Neural progenitor cell (in vitro differentiated cells): ENCODE measurements around the gene PCDH9. TPM values are rescaled to one million over a fixed set of nuclear protein-coding genes. Genes with fewer than 3 reads are reported as not detected.

Experiments used
- DNase-seq: peaks from one replicate; pipeline ENCODE4 v3.0.0-alpha.2; 2016; ENCODE audit warnings: low spot score
- H2AFZ ChIP-seq: fragments of 200-600 bp; sonication (generic); replicated peaks from 2 replicates; pipeline ENCODE4 v1.6.1; 2016; ENCODE audit warnings: antibody characterized with exemption
- H3F3A ChIP-seq: fragments of 200-600 bp; sonication (generic); 2 replicates; pipeline ENCODE4 v1.6.1; 2016; ENCODE audit warnings: antibody characterized with exemption, low read depth
- H3K27ac ChIP-seq: fragments of 200-600 bp; sonication (generic); 2 replicates; pipeline ENCODE4 v1.5.1; 2016; ENCODE audit warnings: mild to moderate bottlenecking
- H3K27me3 ChIP-seq: fragments of 200-600 bp; sonication (generic); 2 replicates; pipeline ENCODE4 v1.6.1; 2016; ENCODE audit warnings: mild to moderate bottlenecking, moderate library complexity
- H3K36me3 ChIP-seq: fragments of 200-600 bp; sonication (generic); 2 replicates; pipeline ENCODE4 v1.5.1; 2016
- H3K4me1 ChIP-seq: fragments of 200-600 bp; sonication (generic); 2 replicates; pipeline ENCODE4 v1.6.1; 2016; ENCODE audit warnings: mixed run types
- H3K4me2 ChIP-seq: fragments of 200-600 bp; sonication (generic); 2 replicates; pipeline ENCODE4 v1.6.1; 2016
- H3K4me3 ChIP-seq: fragments of 200-600 bp; sonication (generic); 2 replicates; pipeline ENCODE4 v1.5.1; 2016
- H3K79me2 ChIP-seq: fragments of 200-600 bp; sonication (generic); 2 replicates; pipeline ENCODE4 v1.6.1; 2016; ENCODE audit warnings: low read depth
- H3K9ac ChIP-seq: fragments of 200-600 bp; sonication (generic); 2 replicates; pipeline ENCODE4 v1.6.1; 2016
- H3K9me3 ChIP-seq: fragments of 200-600 bp; sonication (generic); 2 replicates; pipeline ENCODE4 v1.5.1; 2016; ENCODE audit warnings: low read depth
- H4K20me1 ChIP-seq: fragments of 200-600 bp; sonication (generic); 2 replicates; pipeline ENCODE4 v1.6.1; 2016; ENCODE audit warnings: low read depth
- H3K27ac Mint-ChIP-seq: 3 replicates; pipeline ENCODE4 v1.8.0; 2021; ENCODE audit warnings: mixed read lengths
- H3K27me3 Mint-ChIP-seq: 2 replicates; pipeline ENCODE4 v1.8.0; 2022; ENCODE audit warnings: low read depth, mild to moderate bottlenecking, inconsistent platforms, moderate library complexity, mixed read lengths; ENCODE audit not compliant: insufficient read depth
- H3K36me3 Mint-ChIP-seq: 3 replicates; pipeline ENCODE4 v1.8.0; 2021; ENCODE audit warnings: mixed read lengths
- H3K4me1 Mint-ChIP-seq: 3 replicates; pipeline ENCODE4 v1.8.0; 2021; ENCODE audit warnings: mixed read lengths
- H3K4me3 Mint-ChIP-seq: 3 replicates; pipeline ENCODE4 v1.8.0; 2021; ENCODE audit warnings: mild to moderate bottlenecking, moderate library complexity, mixed read lengths
- H3K9me3 Mint-ChIP-seq: 3 replicates; pipeline ENCODE4 v1.8.0; 2020; ENCODE audit warnings: mixed read lengths
- EZH2 ChIP-seq: fragments of 200-600 bp; sonication (generic); IDR thresholded peaks from 2 replicates; pipeline ENCODE4 v1.6.1; 2017; ENCODE audit warnings: antibody characterized with exemption, mild to moderate bottlenecking, moderate library complexity
- EZH2phosphoT487 ChIP-seq: fragments of 200-600 bp; sonication (generic); IDR thresholded peaks from 2 replicates; pipeline ENCODE4 v1.6.1; 2017; ENCODE audit warnings: antibody characterized with exemption
- total RNA-seq: library from RNA; depleted of rRNA; stranded (reverse); fragments of >200 nt; gene quantifications from 2 replicates; pipeline ENCODE4 v1.2.3, GENCODE V29; 2015; ENCODE audit warnings: low replicate concordance
- TF ChIP-seq, protein P1 (sequence below): fragments of 200-600 bp; sonication (generic); IDR thresholded peaks from 2 replicates; pipeline ENCODE4 v1.5.1; 2017; ENCODE audit warnings: antibody characterized with exemption, mild to moderate bottlenecking

The PCDH9 gene
- total RNA-seq, 1 donor from 2014 or later, result 0.24 TPM

DNA sequence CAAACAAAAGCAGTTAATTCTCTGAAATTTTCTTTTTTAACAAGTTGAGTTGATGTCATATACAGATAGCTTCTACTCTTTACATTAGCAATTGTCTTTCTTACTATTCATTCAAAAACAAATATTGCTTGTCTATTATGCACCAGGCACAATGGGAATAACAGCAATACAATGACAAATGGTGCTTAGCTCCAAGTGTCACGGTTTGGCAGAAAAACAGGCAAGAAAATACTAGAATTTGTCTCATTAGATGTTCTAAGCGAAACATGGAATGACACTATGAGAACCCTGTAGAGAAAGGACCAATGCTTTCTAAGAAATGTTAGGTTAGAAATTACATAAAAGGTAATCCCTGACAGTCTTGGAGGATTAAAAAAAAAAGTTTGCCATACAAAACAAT lies 187.6 kb downstream of the PCDH9 start:
- H3K9ac ChIP-seq, result no peak overlapping the region
- Mint-ChIP-seq H3K9me3 (peaks cover 5% of the 10 kb centered on the region), H3K4me1 (peaks cover 6% of the 10 kb centered on the region), H3K27me3 (peaks cover 4% of the 10 kb centered on the region), H3K27ac (no peak overlapping the region), H3K36me3 (peaks cover 4% of the 10 kb centered on the region), H3K4me3 (no peak overlapping the region)
- H3K4me2 ChIP-seq, result no peak overlapping the region
- no peaks in the 10 kb centered on the region for H3K79me2 ChIP-seq
- no peak overlapping the region for H2AFZ ChIP-seq
- H4K20me1 ChIP-seq, result no peaks in the 10 kb centered on the region
- H3K27me3 ChIP-seq, result no peaks in the 10 kb centered on the region
- H3K27ac ChIP-seq, result no peak overlapping the region
- TF ChIP-seq EZH2phosphoT487 (no peak), EZH2 (no peak)
- TF ChIP-seq, protein P1, sequence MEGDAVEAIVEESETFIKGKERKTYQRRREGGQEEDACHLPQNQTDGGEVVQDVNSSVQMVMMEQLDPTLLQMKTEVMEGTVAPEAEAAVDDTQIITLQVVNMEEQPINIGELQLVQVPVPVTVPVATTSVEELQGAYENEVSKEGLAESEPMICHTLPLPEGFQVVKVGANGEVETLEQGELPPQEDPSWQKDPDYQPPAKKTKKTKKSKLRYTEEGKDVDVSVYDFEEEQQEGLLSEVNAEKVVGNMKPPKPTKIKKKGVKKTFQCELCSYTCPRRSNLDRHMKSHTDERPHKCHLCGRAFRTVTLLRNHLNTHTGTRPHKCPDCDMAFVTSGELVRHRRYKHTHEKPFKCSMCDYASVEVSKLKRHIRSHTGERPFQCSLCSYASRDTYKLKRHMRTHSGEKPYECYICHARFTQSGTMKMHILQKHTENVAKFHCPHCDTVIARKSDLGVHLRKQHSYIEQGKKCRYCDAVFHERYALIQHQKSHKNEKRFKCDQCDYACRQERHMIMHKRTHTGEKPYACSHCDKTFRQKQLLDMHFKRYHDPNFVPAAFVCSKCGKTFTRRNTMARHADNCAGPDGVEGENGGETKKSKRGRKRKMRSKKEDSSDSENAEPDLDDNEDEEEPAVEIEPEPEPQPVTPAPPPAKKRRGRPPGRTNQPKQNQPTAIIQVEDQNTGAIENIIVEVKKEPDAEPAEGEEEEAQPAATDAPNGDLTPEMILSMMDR, result no peak
- H3K4me3 ChIP-seq, result no peak overlapping the region
- H3K36me3 ChIP-seq, result no peaks in the 10 kb centered on the region
- no peaks in the 10 kb centered on the region for H3F3A ChIP-seq
- no peaks in the 10 kb centered on the region for H3K4me1 ChIP-seq
- DNase-seq, result no peak
- no peaks in the 10 kb centered on the region for H3K9me3 ChIP-seq

DNA sequence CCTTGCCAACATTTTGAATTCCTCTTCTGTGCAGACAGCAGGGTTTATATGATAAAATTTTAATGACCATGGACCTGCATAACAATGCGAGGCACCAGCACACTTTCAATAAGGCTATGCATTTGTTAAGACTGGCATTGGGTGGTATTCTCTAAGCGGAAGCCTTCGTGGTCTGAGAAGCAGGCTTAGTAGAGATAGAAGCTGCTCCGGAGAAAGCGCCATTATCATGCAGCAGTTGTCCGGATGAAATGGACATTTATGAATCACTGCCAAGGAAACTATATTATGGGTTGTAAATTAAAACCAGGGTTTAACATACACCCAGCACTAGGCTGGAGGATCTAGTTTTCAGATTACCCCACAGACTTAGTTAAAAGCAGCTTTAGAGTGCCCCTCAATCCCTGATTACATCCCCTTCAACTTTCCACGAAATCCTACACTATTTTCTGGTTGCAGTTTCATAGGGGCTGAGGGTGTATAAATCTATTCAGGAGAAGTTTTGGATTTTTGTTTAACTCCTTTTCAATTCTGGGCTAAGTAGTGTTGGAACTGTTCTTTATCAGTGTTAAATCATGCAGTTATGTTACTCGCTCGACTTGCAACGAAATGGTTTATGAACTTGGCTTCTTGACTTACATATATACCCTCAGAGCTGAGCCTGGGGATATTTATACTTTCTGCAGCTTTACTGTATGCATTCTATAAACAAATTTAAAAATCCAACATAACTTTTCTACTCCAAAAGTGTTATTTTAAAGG lies 193.3 kb downstream of the PCDH9 start:
- H3K27me3 ChIP-seq, result no peaks in the 10 kb centered on the region
- TF ChIP-seq EZH2 (no peak), EZH2phosphoT487 (no peak)
- TF ChIP-seq, protein P1, result no peak
- H3K9me3 ChIP-seq, result no peaks in the 10 kb centered on the region
- no peaks in the 10 kb centered on the region for H3K4me1 ChIP-seq
- Mint-ChIP-seq H3K36me3 (peaks cover under 1% of the 10 kb centered on the region), H3K9me3 (peaks cover under 1% of the 10 kb centered on the region), H3K27ac (no peak overlapping the region), H3K4me3 (no peak overlapping the region), H3K27me3 (no peaks in the 10 kb centered on the region), H3K4me1 (peaks cover 10% of the 10 kb centered on the region)
- H3K79me2 ChIP-seq, result no peaks in the 10 kb centered on the region
- H3K4me2 ChIP-seq, result no peak overlapping the region
- H3K27ac ChIP-seq, result no peak overlapping the region
- no peak overlapping the region for H3K9ac ChIP-seq
- H2AFZ ChIP-seq, result no peak overlapping the region
- H3K4me3 ChIP-seq, result no peak overlapping the region
- H3K36me3 ChIP-seq, result no peaks in the 10 kb centered on the region
- no peaks in the 10 kb centered on the region for H3F3A ChIP-seq
- DNase-seq, result no peak
- H4K20me1 ChIP-seq, result no peaks in the 10 kb centered on the region

- peaks cover 13% of the 10 kb centered on the region for H3K4me1 Mint-ChIP-seq
- Histone ChIP-seq H4K20me1 (no peaks in the 10 kb centered on the region), H3K9ac (no peak overlapping the region), H3K27ac (no peak overlapping the region), H3F3A (no peaks in the 10 kb centered on the region), H3K4me2 (no peak overlapping the region), H3K27me3 (no peaks in the 10 kb centered on the region), H2AFZ (no peak overlapping the region), H3K9me3 (no peaks in the 10 kb centered on the region), H3K79me2 (no peaks in the 10 kb centered on the region), H3K4me3 (no peak overlapping the region), H3K36me3 (no peaks in the 10 kb centered on the region), H3K4me1 (no peaks in the 10 kb centered on the region)
- H3K4me3 Mint-ChIP-seq, result no peak overlapping the region
- no peak overlapping the region for H3K27ac Mint-ChIP-seq
- no peak for DNase-seq
- H3K36me3 Mint-ChIP-seq, result no peaks in the 10 kb centered on the region
- no peaks in the 10 kb centered on the region for H3K27me3 Mint-ChIP-seq
- TF ChIP-seq EZH2, result no peak
- TF ChIP-seq, protein P1, result no peak
- TF ChIP-seq EZH2phosphoT487, result no peak
- H3K9me3 Mint-ChIP-seq, result no peaks in the 10 kb centered on the region
Observed at GRCh38 chr13:67033170-67033569, 197.0 kb downstream of the PCDH9 start.
